ENCODE results near the gene TMEM139.

The TMEM139 gene

GRCh38 chr7:143318661-143319060, 33.9 kb downstream of the TMEM139 start:
- no peak for DNase-seq
- Mint-ChIP-seq H3K9me3 (no peaks in the 10 kb centered on the region), H3K27me3 (no peaks in the 10 kb centered on the region)

GRCh38 chr7:143320620-143321019, 35.9 kb downstream of the TMEM139 start:
- no peak for DNase-seq
- Mint-ChIP-seq H3K27ac (no peak overlapping the region), H3K36me3 (ENCODE audit: low read depth) (no peaks in the 10 kb centered on the region), H3K9me3 (no peaks in the 10 kb centered on the region), H3K27me3 (no peaks in the 10 kb centered on the region), H3K4me1 (ENCODE audit: low read depth) (peaks cover 5% of the 10 kb centered on the region), H3K4me3 (no peak overlapping the region)

More at GRCh38 chr7:143318661-143319060, 33.9 kb downstream of the TMEM139 start:
- Mint-ChIP-seq H3K4me1 (ENCODE audit: low read depth) (no peaks in the 10 kb centered on the region), H3K36me3 (ENCODE audit: low read depth) (no peaks in the 10 kb centered on the region), H3K27ac (peak overlapping the region; percentile 2), H3K4me3 (no peak overlapping the region)

DNA sequence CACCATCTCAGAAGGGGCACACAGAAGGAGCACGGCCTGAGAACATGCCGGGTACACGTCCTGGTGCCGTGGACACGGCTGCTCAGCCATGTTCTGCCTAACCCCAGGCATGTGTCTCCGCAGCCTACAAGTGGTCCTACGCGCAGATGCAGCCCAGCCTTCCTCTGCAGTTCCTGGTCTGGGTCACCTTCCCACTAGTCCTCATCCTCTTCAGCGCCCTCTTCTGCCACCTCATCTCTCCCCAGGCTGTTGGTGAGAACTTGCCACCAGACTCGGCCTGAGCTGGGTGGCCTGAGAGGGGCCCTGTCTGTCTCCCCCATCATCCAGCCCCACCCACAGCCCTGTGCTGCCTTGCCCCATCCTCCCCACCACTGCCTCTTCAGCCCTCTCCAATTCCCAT, 36.5 kb downstream of the TMEM139 start:
- peaks cover 7% of the 10 kb centered on the region for H3K4me1 Mint-ChIP-seq (ENCODE audit: low read depth)
- H3K27ac Mint-ChIP-seq, result no peak overlapping the region
- DNase-seq, result no peak
- no peaks in the 10 kb centered on the region for H3K36me3 Mint-ChIP-seq (ENCODE audit: low read depth)
- no peak overlapping the region for H3K4me3 Mint-ChIP-seq
- no peaks in the 10 kb centered on the region for H3K27me3 Mint-ChIP-seq
- H3K9me3 Mint-ChIP-seq, result no peaks in the 10 kb centered on the region

GRCh38 chr7:143321734-143322133, 37.0 kb downstream of the TMEM139 start:
- Mint-ChIP-seq H3K9me3 (no peaks in the 10 kb centered on the region), H3K4me3 (no peak overlapping the region), H3K27me3 (no peaks in the 10 kb centered on the region), H3K27ac (no peak overlapping the region), H3K36me3 (ENCODE audit: low read depth) (no peaks in the 10 kb centered on the region), H3K4me1 (ENCODE audit: low read depth) (peaks cover 7% of the 10 kb centered on the region)
- no peak for DNase-seq

- H3K36me3 Mint-ChIP-seq (ENCODE audit: low read depth), result no peaks in the 10 kb centered on the region
- H3K4me3 Mint-ChIP-seq, result no peak overlapping the region
- peaks cover 7% of the 10 kb centered on the region for H3K4me1 Mint-ChIP-seq (ENCODE audit: low read depth)
- no peak for DNase-seq
- H3K9me3 Mint-ChIP-seq, result no peaks in the 10 kb centered on the region
- H3K27me3 Mint-ChIP-seq, result no peaks in the 10 kb centered on the region
- no peak overlapping the region for H3K27ac Mint-ChIP-seq
These were observed 38.2 kb downstream of the TMEM139 start for GRCh38 chr7:143322760-143323633.

DNA sequence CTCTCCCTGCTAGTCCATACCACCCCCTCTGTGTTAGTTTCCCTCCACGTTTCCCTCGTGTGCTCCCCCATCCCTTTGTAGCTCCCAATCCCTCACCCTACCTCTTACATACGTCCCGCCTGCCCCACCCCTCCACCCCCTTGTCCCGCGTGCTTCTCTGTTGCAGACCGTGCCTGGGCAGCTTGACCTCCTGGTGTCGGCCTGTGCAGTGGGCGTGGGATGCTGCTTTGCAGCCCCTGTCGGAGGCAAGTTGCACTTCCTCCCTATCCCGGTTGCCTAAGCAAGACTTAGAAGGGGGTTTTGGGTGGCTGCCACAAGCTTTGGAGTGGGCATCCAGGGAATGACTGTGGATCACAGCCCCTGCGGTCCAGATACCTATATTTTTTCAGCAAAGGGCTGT, 38.9 kb downstream of the TMEM139 start:
- DNase-seq, result no peak
- no peak overlapping the region for H3K27ac Mint-ChIP-seq
- H3K4me1 Mint-ChIP-seq (ENCODE audit: low read depth), result peaks cover 7% of the 10 kb centered on the region
- H3K4me3 Mint-ChIP-seq, result no peak overlapping the region
- no peaks in the 10 kb centered on the region for H3K9me3 Mint-ChIP-seq
- no peaks in the 10 kb centered on the region for H3K27me3 Mint-ChIP-seq
- no peaks in the 10 kb centered on the region for H3K36me3 Mint-ChIP-seq (ENCODE audit: low read depth)

GRCh38 chr7:143325240-143325639, 40.5 kb downstream of the TMEM139 start:
- H3K27ac Mint-ChIP-seq, result no peak overlapping the region
- no peaks in the 10 kb centered on the region for H3K9me3 Mint-ChIP-seq
- H3K4me1 Mint-ChIP-seq (ENCODE audit: low read depth), result peaks cover 7% of the 10 kb centered on the region
- no peak for DNase-seq
- H3K27me3 Mint-ChIP-seq, result no peaks in the 10 kb centered on the region
- no peaks in the 10 kb centered on the region for H3K36me3 Mint-ChIP-seq (ENCODE audit: low read depth)
- no peak overlapping the region for H3K4me3 Mint-ChIP-seq

- Mint-ChIP-seq H3K27ac (no peak overlapping the region), H3K4me1 (ENCODE audit: low read depth) (peaks cover 7% of the 10 kb centered on the region), H3K4me3 (no peak overlapping the region), H3K27me3 (no peaks in the 10 kb centered on the region), H3K36me3 (ENCODE audit: low read depth) (no peaks in the 10 kb centered on the region), H3K9me3 (no peaks in the 10 kb centered on the region)
- DNase-seq, result no peak
These were observed 43.1 kb downstream of the TMEM139 start for GRCh38 chr7:143327903-143328302.

GRCh38 chr7:143329471-143330170, 44.9 kb downstream of the TMEM139 start:
- H3K4me1 Mint-ChIP-seq (ENCODE audit: low read depth), result peaks cover 7% of the 10 kb centered on the region
- no peaks in the 10 kb centered on the region for H3K36me3 Mint-ChIP-seq (ENCODE audit: low read depth)
- H3K27ac Mint-ChIP-seq, result no peak overlapping the region
- H3K27me3 Mint-ChIP-seq, result no peaks in the 10 kb centered on the region
- DNase-seq, result no peak
- no peak overlapping the region for H3K4me3 Mint-ChIP-seq
- no peaks in the 10 kb centered on the region for H3K9me3 Mint-ChIP-seq

- Mint-ChIP-seq H3K27me3 (no peaks in the 10 kb centered on the region), H3K27ac (no peak overlapping the region), H3K9me3 (no peaks in the 10 kb centered on the region), H3K36me3 (ENCODE audit: low read depth) (no peaks in the 10 kb centered on the region), H3K4me1 (ENCODE audit: low read depth) (no peaks in the 10 kb centered on the region), H3K4me3 (no peak overlapping the region)
- no peak for DNase-seq
These were observed 46.5 kb downstream of the TMEM139 start for GRCh38 chr7:143331179-143331801.

DNA sequence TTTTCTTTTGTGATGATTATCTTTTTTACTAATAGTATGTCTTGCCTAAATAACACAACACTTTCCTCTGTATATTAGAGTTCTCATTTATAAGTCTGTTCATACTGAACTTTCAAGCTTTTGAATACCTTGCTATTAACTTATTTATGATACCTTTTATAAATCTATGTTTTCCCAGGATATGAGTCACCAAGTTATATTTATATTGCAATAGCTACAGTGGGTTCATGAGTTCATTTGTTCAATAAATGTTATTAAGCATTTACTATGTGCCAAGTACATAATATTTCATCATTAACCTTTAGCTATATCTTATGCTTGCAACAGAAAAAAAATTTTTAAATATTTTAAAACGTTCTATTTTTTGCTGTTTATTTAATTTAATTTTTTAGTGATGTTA, 49.5 kb downstream of the TMEM139 start:
- Mint-ChIP-seq H3K4me1 (ENCODE audit: low read depth) (no peaks in the 10 kb centered on the region), H3K9me3 (no peaks in the 10 kb centered on the region), H3K27me3 (peaks cover 5% of the 10 kb centered on the region), H3K36me3 (ENCODE audit: low read depth) (no peaks in the 10 kb centered on the region), H3K4me3 (no peak overlapping the region), H3K27ac (no peak overlapping the region)
- no peak for DNase-seq

- peaks cover 5% of the 10 kb centered on the region for H3K27me3 Mint-ChIP-seq
- H3K4me1 Mint-ChIP-seq (ENCODE audit: low read depth), result no peaks in the 10 kb centered on the region
- H3K27ac Mint-ChIP-seq, result no peak overlapping the region
- H3K9me3 Mint-ChIP-seq, result no peaks in the 10 kb centered on the region
- no peak for DNase-seq
- no peaks in the 10 kb centered on the region for H3K36me3 Mint-ChIP-seq (ENCODE audit: low read depth)
- H3K4me3 Mint-ChIP-seq, result no peak overlapping the region
These were observed 52.5 kb downstream of the TMEM139 start for GRCh38 chr7:143337216-143337615.

All from activated T-cell treated with anti-CD3 and anti-CD28 coated beads, Interleukin-2, amount 50 U/mL, for 24 hours (primary cell).